ENCODE data around the gene NKIRAS1.
"Not testable (repeated sequence)": the region's sequence is repeated elsewhere in the genome, so short reads cannot be mapped to it uniquely, and the experiment has no call there.

NKIRAS1 gene

DNA sequence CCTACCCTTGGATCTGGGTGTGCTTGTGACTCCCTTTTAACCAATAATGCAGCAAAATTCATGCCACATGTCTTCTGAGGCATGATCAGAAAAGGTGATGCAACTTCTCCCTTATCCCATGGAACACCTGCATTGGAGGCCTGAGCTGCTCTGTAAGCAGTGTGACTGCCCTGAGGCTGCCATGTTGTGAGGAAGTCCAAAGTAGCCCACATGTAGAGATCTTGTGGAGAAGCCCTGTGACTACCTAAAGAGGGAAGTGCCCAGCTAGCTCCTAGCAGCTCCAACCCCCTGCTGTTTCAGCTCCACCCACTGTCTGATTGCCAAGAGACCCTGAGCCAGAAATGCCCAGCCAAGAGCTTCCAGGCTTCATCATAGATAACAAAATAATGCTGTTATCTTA is 21.9 kb upstream of the NKIRAS1 start:
- DNase-seq: no peak

DNA sequence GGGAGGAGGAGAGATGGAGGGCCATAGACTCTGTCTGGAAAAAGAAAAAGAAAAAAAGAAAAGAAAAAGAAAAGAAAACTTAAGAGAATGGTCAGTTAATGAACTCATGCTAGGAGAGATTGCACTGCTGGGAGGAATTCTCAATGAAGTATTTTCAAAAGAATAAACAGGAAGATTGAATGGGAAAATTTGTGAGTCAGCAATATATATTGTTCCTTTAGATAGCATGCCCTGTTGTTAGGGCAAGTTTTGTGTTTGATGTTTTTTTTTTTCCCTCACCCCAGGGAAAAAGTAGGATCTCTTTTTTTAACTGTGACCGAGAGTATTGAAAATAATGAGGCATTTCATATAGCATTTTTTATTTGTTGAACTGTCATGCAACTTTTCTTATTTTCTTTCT is 20.5 kb upstream of the NKIRAS1 start:
- no peak for DNase-seq

GRCh38 chr3:23934253-23934652 is 17.5 kb upstream of the NKIRAS1 start:
- DNase-seq: no peak

DNA sequence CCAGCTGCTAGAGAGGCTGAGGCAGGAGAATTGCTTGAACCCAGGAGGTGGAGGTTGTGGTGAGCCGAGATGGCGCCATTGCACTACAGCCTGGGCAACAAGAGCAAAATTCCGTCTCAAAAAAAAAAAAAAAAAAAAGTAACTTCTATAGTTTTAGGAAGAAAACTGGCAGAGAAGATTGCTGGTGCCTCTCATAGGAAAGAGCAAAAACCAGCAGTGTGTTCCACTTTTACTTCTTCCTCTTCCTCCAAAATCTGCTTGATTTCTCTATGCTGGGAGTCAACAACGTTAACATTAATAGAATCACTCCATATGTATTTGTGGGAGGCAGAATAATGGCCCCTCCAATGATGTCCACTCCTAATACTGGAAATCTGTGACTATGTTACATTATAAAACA is 15.8 kb upstream of the NKIRAS1 start:
- no peak for DNase-seq

DNA sequence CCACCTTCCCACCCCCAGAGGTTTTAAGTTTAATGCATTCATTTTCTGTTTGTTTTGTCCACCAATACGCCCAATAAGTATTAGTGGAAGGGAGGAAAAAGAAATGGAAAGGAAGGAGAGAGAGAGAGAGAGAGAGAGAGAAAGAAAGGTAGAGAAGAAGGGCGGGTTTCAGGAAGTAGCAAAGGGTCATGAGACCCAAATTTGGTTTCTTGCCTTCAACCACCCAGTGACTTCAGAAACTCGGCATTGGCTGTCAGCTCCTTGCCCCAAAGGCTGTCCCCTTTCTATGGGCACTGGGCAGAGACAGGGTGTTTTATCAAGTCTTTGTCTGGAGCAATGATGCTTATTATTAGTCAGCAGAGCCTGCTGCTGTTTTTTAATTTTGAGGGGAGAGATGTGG is 14.8 kb upstream of the NKIRAS1 start:
- DNase-seq: no peak

DNA sequence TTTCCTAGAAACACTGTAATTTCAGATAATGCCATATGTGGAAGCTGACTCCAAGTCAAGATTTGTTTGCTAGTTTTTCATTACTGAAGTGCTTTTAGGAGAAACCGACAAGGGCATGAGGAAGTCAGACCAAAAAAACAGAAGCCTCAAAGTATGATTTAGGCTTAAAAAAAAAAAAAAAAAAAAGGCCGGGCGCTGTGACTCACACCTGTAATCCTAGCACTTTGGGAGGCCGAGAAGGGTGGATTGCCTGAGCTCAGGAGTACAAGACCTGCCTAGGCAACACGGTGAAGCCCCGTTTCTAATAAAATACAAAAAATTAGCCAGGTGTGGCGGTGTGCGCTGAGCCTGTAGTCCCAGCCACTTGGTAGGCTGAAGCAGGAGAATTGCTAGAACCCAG is 11.7 kb upstream of the NKIRAS1 start:
- DNase-seq: no peak

DNA sequence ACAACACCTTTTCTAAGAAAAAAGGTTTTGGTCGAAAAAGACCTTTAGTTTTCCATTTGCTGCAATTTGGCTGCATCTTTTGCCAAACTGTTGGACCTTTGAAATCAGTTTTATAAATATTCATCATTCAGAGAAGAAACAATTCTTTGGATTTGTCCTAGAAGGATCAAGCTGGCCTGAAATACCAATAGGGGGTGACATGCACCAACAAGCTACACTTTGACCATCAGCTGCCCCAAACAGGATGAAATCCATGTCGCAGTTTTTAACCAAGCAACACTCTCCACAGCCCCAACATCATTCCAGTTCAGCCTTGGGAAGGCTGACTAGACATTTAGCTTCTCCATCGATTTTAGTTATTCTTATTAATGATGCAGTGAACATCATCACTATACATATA is 9.9 kb upstream of the NKIRAS1 start:
- peak; percentile 67 for DNase-seq

DNA sequence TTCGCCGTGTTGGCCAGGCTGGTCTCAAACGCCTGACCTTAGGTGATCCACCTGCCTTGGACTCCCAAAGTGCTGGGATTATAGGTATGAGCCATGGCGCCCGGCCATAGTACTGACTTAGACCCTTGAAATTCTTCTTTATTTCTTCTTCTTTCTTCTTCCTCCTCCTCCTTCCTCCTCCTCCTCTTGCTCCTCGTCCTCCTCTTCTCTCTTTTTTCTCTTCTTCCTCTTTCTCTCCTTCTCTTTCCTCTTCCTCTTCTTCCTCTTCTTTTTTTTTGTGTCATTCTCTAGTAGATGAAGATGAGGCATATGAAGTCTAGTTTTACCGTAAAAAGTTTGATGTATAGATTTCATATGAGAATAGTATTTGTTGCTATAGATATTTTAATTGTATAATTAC is 9.5 kb upstream of the NKIRAS1 start:
- no peak for DNase-seq

- no peak for DNase-seq
Observed at GRCh38 chr3:23923786-23924185, 7.0 kb upstream of the NKIRAS1 start.

DNA sequence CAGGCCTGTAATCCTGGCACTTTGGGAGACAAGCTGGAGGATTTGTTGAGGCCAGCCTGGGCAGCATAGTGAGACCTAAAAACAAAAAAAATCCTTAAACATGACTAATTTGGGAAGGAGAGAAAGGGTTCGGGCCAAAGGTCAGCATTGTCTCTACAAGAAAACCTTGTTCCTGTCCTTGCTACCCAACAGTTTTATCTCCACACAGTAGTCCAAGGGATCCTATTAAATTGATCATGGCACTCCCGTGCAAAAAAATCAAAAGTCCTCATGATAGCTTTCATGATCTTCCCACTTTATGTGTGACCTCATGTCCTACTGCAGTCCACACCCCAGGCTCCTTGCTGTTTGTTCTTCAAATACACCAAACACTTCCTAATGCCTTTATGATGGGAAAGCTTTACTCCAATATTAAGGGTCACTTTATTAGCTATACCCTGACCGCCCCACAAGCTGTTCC is 4.3 kb upstream of the NKIRAS1 start:
- DNase-seq: no peak

DNA sequence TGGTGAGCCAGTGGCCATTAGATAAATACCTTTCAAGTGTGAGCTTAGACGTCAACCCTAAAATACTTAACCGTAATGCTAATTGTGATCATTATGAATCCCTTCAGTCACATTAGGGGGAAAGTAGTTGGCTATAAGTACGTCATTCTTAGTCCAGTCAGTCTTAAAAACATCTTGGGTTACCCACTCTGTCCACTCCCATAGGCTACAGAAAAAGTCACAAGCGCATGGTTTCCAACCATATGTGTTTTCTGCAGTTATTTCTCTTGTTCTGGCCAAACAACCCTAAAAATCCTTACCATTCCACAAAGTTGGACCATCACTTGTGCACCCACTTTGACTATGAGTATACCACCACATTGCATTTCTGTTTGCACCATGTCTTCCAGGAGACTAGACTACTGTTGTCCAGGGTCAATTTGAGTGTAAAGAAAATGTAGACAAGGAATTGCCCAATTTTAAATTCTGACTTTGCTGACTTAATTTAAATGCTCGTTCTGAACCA is 3.4 kb upstream of the NKIRAS1 start:
- no peak for DNase-seq

DNA sequence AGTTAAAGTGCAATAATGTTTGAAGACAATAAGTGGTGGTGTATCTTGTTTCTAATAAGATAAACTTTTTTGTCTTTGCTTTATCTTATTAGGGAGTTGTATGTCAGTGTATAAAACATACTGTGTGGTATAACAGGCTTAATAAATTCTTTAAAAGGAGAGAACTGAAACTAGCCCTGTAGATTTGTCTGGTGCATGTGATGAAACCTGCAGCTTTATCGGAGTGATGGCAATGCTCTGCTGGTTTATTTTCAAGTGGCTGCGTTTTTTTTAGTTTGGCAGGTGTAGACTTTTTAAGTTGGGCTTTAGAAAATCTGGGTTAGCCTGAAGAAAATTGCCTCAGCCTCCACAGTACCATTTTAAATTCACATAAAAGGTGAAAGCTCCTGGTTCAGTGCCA is 2.8 kb upstream of the NKIRAS1 start:
- DNase-seq: no peak

DNA sequence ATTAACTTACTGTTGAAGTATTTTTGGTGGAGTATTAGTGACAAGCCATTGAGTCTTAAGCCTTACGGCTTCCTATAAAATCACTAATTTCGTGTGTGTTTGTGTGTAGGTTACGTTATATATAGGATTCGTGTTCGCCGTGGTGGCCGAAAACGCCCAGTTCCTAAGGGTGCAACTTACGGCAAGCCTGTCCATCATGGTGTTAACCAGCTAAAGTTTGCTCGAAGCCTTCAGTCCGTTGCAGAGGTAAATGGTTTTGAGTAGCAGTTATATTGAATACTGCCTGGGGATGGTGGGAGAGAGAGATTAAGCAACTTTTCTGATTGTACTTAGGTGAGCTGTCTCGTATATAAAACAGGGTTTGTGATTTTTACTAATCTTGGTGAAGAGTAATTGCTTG is 1.5 kb upstream of the NKIRAS1 start:
- DNase-seq: not testable (repeated sequence)

GRCh38 chr3:23917679-23918303 is 1.0 kb upstream of the NKIRAS1 start:
- DNase-seq: peak; percentile 48

- DNase-seq: no peak
Observed at GRCh38 chr3:23916152-23916885, 471 bp downstream of the NKIRAS1 start.

- no peak for DNase-seq
Observed at GRCh38 chr3:23915537-23916108, 1.2 kb downstream of the NKIRAS1 start.

- DNase-seq: no peak
Observed at GRCh38 chr3:23913873-23914743, 2.7 kb downstream of the NKIRAS1 start.

DNA sequence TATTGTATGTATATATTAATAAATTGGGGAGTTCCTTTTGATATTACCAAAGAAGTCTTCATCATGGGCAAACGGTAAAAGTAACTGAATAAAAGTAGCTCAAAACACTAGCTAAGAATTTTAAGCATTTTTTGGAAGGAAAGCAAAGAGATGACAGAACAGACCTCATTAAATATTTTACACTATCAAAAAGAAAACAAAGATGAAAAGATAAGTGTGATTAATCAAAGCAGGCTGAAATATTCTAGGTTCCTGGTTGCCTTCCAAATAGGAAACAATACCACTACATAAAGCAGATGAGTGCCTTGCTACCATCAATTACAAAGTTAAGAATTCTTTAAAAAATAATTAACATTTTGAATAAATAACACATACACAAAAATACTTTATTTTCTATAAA is 3.6 kb downstream of the NKIRAS1 start:
- no peak for DNase-seq

- DNase-seq: not testable (repeated sequence)
Observed at GRCh38 chr3:23912335-23912734, 4.5 kb downstream of the NKIRAS1 start.

DNA sequence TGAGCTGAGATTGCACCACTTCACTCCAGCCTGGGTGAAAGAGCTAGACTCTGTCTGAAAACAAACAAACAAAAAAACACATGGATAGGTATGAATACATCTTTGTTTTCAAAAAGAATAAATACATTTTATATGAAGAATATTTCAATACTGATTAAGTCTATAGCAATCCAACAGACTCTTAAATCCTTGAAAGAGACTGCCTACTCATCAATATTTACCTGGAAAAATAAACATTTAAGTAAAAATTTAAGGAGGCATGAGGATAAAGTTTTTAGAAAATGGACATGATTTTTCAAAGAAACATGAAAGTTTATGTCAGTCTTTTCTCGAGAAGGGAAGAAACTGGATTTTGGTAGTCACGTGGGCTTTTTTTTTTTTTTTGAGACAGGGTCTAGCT is 5.4 kb downstream of the NKIRAS1 start:
- no peak for DNase-seq

DNA sequence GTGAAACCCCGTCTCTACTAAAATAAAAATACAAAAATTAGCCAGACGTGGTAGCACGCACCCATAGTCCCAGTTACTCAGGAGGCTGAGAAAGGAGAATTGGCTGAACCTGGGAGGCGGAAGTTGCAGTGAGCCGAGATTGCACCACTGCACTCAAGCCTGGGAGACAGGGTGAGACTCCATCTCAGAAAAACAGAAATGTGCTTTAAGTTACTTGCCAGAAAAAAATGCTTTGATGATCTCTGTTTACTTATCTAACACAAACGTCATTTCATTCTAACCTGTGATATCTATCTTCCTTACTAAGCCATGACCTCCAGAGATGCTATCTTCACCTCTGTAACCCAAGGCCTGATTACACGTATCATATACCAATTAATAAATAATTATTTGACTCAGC is 7.4 kb downstream of the NKIRAS1 start:
- no peak for DNase-seq

- DNase-seq: no peak
Observed at GRCh38 chr3:23904545-23904944, 12.2 kb downstream of the NKIRAS1 start.

DNA sequence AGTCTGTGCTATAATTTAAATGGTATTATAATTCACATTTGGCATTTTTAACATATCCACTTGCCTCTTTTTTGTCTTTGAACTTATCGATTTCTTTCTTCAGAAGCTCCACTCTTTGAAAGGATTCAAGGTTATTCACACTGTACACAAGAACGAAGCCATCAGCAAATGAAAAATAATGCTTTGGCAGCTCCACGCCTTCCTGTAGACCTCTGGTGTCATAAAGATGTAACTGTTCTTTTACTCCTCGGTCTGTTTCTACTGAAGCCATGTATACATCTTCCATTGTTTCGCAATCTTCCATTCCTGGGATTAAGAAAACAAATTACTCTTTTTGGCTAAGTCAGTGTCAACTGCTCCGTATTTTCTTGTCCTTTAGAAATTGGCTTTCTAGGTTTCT is 16.0 kb downstream of the NKIRAS1 start:
- no peak for DNase-seq
